Endometrial microvascular endothelial cells (primary cell): Measurements from ENCODE around the gene IGSF9B. TPM values are rescaled to one million over a fixed set of nuclear protein-coding genes. Genes with fewer than 3 reads are reported as not detected.

Experiments
- in situ Hi-C: cut with HindIII; loops from 2 replicates; pipeline ENCODE4 v1.10.0; 2017; ENCODE audit warnings: low sequenced_read_pairs, low pct_unique_long_range_greater_than_20kb; ENCODE audit errors: inconsistent ontology term
- total RNA-seq: library from RNA; depleted of rRNA; stranded (reverse); fragments of >200 nt; gene quantifications from one replicate; pipeline ENCODE4 v1.2.3, GENCODE V29; 2015; ENCODE audit errors: inconsistent ontology term

The IGSF9B gene
- total RNA-seq, 1 donor from 2014 or later = not detected

DNA sequence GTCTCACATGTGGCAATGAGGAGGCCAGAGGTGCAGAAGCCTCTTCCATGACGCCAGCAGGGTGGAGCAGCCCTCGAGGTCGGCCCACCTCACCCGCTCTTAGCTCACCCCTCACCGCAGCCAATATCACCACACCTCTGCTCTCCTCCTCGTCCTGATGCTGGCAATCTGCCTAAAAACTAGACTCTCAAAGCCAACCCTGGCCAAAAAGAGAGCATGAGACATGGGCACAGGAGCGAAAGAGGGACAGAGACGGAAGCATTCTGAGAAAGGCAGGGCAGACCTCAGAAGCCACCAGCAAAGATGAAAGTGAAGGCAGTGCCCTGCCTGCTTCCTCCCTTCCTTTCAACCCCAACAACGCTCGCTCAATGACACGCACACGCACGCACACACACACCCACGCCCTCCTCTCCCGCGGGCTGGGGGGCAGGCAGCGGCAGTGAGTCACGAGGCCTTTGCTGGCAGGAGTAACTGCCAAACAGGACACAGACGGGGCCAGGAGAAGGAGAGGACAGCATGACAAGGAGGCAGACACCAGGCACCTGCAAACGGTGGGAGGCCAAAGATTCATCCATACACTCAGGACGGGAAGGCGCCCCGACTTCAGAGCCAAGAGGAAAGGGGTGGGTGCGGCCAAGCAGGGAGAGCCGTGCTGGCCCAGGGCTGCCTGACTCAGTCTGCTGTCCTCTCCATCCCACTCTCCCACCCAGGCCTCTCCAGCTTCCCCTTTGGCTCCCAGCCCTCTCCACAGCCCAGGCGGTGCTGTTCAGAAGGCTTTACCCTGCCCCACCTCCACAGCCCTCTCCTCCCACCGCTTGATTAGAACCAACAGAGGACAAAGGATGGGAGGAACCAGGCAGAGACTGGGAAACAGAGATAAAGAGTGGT, 11.4 kb downstream of the IGSF9B start:
- in situ Hi-C loops = no loop called here

DNA sequence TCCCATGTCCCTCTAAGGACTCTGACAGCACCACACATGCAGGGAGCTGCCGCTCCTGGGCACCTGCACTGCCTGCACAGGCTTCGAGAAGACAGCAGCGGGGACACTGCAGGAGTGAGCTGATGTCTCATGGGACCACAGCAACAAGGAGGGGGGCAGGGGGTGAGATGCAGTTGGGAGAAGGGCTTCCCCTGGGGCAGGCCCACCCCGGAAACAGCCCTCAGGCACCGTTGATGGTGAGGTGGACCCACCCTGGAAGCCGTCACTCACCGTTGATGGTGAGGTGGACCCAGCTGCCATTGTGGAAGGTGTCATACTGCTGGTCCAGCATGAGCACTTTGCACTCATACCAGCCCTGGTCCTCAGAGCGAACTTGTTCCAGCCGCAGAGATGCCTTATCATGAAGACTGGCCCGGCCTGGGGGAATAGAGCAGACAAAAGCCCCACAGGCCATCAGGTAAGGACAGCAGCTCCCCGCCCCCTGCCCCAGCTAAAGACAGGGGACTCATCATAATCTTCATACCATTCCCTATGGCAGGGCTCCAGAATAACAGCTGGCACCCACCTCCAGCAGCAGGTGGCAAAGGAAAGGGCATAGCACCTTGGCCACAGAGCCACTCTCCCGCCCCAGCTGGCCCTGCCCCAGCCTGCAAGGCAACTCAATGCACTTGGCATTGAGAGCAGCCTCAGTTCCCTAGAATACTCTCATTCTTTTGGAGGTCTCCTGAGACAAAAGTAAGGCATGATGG, 12.6 kb downstream of the IGSF9B start:
- in situ Hi-C loops = no loop called here

DNA sequence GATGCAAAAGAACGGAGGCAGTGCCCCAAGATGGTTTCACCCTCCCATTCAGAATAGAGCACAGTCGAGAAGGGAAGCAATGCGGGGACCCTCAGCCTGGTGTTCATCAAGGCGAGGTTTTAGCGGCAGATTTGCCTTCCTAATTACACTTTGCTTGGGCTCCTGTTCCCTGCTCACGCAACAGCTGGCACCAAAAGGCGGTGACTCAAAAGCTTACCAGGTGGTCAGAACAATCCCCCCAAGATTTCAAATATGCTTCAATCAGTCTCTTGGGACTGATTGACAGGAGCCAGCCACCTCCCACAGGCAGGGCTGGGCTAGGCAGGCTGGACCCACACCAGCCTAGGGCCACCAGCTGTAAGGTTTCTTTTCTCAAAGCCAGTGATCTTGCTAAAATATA, 14.2 kb downstream of the IGSF9B start:
- in situ Hi-C loops = no loop called here

DNA sequence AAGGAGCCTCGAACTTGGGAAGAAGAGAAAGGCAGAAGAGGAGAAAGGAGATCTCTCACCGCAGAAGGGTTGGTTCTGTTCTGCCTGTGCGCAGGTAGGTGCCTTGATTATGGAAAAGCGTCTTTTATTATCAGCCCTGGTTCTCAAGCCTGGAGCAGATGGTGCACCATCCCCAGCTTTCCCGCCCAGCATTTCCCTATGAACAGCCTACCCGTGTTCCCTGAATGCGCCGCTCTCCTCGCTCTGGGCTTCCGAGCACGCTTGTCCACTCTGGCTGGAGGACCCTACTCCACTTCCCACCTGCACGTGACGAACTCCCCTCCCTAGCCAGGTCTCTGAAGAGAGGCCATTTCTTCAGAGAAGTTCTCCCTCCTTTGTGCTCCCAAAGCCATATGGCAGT, 15.2 kb downstream of the IGSF9B start:
- in situ Hi-C loops = no loop called here

DNA sequence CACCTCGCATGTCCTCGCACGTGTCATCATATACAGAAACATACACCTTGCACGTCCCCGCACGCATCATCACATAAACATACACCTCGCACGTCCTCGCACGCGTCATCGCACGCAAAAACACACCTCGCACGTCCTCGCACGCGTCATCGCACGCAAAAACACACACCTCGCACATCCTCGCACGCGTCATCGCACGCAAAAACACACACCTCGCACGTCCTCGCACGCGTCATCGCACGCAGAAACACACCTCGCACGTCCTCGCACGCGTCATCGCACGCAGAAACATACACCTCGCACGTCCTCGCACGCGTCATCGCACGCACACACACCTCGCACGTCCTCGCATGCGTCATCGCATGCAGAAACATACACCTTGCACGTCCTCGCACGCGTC, 16.7 kb downstream of the IGSF9B start:
- in situ Hi-C loops = no loop called here

DNA sequence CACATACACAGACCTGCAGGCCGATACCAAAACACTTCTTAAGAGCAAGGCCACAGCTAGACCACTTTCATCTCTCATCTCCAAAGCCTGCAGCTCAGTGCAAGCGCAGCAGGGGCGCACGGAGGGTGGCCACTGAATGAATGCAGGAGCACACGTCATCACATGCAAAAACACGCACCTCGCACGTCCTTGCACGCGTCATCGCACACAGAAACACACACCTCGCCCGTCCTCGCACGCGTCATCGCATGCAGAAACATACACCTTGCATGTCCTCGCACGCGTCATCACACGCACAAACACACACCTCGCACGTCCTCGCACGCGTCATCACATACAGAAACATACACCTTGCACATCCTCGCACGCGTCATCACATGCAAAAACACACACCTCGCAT, 17.2 kb downstream of the IGSF9B start:
- in situ Hi-C loops = no loop called here

DNA sequence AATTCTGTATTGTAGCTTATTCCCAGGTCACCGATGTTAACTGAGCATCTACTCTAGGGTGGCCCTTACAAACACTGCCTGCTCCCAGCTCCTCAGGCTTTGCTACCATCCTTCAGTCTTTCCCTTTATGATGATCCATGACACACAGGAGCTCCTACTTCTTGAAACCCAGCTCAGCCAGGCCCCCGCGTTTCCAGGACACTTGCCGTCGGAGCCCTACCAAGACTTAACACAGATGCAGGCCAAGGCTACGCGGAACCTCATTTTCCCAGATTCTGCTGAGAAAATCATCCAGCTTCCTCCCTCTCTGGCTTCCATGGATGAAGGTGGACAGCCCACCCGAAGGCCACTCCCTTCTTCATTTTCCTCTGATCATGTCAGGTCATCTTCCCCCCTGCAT, 18.6 kb downstream of the IGSF9B start:
- in situ Hi-C loops = no loop called here

DNA sequence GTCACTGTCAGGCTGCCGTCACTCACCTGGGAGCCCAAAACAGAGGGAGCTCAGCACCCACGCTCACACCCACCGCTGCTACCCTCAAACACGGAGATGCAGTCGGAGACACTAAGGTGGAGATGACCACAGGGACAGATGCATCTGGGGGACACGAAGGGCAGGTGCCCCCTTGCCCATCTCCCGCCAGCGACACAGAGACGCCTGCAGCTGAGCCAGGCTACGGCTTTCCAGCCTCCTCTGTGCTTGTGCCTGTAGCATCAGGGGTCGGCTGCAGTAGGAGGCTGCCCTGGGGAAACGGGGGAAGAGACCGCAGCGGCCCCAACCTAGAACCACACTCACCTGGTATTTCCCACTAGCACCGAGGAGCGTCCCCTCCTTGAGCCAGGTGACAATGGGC, 19.3 kb downstream of the IGSF9B start:
- in situ Hi-C loops = no loop called here

DNA sequence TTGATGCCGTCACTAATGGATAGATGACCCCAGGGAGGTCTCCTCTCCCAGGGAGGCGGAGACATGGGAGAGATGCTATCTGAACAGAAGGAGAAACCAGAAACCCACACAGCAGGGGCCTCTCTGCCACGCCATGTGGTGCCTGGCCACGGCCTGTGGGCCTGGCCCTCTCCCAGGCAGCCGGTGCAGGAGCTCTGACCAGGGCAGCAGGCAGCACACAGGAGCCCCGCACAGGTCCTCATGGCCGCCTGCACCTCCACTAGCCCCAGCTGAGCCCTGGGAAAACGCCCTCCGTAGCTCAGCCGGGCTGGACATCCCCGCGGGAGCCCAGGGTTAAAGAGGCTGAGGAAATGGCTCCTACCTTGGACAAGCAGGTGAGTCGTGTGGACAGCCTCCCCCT, 19.8 kb downstream of the IGSF9B start:
- in situ Hi-C loops = no loop called here

DNA sequence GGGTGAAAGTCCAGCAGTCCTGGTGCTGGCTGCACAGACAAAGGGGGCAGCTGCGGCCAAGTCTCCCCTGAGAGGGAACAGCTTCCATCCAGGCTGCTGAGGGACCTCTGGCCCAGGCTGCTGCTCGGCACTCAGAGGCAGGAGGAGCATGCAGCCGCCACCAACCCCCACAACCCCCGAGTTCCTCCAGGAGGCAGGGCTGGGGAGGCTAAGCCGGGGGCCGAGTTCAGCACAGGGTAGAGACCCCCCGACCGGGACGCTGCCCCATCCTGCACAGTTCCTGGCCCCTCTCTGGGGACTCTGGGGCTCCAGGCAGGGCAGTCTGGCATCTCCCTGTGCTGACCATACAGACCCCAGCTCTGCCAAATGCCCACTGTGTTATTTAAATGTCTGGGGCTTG, 20.2 kb downstream of the IGSF9B start:
- in situ Hi-C loops = no loop called here

DNA sequence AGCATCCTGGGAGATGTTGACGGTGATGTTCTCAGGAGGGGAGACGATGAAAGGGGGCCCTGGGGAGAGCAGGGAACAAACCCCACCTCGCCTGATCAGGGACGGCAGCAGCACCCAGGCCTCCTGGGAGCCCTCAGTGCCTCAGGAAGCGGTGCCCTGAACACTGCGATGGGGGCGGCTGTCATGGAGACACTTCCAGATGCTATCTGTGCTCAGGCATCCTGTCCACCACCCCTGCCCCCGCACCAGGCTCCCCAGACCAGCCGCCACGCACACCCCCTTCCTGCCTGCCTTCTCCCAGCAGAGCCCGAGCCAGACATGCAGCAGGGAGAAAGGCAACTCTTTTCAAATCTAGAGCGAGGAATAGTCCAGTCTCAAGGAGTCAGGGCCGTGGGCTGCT, 20.6 kb downstream of the IGSF9B start:
- in situ Hi-C loops = no loop called here

DNA sequence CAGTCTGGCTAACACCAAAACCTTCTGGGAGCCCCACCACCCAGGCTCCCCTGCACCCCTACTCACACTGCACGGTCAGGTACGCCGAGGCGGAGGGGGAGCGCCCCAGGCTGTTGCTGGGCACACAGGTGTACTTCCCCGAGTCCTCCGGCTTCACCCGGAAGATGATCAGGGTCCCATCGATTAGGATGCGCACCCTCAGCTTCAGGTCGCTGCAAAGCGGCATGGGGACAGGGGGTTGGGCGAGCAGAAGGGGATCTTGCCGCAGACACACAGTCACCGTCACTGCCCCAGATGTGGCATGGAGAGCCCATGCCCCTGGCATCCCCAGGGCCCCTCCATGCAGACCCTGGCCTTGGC, 21.2 kb downstream of the IGSF9B start:
- in situ Hi-C loops = no loop called here

DNA sequence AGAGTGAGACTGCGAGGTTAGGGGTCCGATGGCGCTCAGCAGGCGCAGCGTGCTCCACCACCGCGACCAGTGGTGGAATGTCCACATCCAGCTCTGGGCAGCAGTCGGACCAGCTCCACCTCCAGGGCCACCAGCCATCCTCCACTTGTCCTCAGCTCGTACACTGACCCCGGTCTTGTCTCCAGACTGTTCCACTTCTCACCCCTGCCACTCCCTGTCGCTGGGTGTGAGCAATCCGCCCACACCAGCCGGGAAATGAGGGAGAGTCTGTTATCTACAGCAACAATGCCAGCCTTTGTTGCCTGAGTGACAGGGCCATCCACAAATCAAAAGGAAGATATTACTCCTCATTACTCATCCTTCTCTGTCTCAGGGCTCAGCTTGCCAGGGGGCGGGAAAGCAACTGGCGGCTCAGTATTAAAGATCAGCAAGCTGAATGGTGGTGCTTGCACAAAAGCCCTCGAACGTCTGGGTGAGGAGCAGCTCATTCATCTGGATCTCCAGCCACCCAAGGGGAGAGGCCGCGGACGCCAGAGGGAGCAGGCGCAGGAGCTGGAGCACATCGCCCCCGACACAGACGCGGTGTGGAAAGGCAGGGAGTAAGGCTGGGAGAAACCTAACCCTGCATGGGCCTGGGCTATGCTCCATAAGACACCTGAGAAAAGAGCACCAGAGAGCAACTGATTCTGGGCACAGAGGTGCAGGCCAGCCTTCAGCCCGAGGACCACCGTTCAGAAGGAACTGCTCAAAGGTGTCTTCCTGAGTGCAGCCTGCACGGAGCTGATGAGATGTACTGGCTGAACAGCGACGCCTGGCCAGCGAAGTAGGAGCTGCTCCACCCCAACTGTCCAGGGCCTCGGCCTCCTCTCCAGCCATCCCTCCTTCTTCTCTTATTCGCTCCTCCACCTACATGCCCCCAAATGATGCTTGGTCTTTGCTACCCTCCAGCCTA, 21.9 kb downstream of the IGSF9B start:
- in situ Hi-C loops = no loop called here

DNA sequence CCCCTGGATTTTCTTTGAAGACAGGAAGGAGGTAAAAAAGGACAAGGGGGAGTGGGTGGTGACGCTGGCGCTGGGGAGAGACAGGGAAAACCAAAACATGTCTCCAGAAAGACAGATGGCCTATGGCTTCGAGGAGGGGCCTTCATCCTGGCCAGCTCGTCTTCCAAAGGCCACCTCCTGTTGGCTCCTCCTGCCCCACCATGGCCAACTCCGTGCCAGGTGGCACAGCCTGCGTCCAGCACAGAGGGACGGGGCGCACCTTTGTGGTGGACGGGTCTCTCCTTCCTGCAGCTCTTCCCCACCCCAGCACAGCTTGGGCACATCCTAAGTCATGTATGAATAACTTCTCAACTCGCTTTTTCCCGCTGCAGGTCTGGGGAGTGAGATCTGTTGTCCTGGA, 22.7 kb downstream of the IGSF9B start:
- in situ Hi-C loops = no loop called here

DNA sequence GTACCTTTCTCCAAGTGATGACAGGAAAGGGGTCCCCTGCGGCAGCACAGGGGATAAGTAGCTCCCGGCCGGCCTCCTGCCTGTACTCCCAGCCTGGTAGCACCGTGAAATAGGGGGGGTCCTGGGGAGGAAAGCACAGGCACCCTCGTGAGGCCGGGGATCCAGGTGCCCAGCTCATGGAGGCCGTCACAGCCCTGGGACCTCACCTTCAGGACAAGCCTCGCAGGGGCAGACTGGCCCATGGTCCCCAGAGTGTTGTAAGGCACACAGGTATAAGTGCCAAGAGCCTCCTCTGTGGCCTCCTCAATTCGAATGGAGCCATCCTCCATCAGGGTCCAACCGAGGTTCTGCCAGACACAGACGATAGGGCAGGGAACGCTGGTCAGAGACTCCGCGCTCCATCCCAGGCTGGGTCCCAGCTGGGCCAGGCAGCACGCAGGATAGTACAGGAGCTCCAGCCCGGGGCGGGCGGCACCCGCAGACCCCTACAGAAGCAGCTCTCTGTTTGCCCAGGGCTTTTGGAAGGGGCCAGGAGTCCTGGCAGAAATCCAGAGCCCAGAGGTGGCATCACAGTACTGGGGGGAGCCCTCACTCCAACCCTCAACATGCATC, 25.2 kb downstream of the IGSF9B start:
- in situ Hi-C loops = no loop called here

DNA sequence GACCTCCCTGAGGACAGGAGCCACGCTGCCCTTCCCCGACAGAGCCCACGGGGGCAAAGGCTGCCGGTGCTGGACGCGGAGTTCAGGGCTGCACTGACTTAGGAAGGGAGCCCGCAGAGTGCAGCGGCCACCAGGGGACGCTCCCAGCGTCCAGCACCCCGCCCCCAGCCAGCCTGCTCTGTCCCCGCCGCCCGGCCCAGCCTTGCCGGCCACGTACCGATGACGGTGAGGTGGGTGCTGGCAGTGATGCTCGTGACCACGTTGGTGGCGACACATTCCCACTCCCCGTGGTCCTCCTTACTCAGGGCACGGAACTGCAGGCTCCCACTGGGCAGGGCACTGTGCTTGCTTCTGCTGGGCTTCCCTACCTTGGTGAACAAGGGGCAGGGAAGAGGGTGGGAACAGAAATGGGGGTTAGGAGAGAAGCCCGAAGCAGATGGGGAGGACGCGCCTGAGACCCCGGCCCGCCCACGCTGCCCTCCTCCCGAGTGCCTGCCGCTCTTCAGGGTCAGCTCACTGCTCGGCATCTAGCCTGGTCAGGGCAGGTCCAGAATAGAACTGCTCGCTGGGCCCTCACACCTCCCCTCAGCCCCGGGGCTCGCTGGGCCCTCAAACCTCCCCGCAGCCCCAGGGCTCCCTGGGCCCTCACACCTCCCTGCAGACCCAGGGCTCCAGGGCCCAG, 25.9 kb downstream of the IGSF9B start:
- in situ Hi-C loops = no loop called here

DNA sequence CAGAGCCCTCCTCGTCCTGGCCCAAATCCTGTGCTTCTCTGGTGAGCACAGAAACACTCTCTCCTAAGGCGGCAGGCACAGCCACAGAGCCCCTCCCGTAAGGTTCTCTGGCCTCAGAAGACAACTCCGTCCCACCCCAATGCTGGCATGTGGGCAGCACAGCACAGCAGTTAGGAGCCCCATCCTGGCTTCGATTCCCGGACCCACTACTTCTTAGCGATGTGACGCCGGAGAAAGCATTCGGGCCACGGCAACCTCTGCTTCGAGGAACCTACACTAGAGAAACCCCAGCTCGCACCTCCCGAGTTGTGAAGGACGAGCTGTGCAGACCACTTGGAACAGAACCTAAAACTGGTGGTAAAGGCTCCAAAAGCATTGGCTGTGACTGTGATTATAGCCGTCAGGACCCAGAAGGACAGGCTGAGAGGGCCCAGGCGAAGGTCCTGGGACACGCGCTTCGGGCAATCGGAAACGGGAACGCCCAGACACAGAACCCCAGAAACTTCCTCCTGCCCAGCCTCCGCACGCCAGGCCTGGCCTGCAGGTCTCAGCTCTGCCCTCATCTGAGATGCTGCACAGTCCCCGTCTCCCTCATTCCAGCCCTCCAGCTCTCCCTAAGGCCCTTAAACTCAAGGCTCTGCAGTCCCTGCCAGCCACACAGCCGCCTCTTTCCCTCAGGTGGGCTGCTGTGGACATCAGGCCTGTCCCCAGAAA, 26.6 kb downstream of the IGSF9B start:
- in situ Hi-C loops = no loop called here
